ENCODE data around the gene PBRM1.

The PBRM1 gene

GRCh38 chr3:52670621-52671521 is 14.8 kb downstream of the PBRM1 start:
- DNase-seq = no peak

- DNase-seq = no peak
These were observed 22.6 kb downstream of the PBRM1 start for GRCh38 chr3:52663098-52663497.

DNA sequence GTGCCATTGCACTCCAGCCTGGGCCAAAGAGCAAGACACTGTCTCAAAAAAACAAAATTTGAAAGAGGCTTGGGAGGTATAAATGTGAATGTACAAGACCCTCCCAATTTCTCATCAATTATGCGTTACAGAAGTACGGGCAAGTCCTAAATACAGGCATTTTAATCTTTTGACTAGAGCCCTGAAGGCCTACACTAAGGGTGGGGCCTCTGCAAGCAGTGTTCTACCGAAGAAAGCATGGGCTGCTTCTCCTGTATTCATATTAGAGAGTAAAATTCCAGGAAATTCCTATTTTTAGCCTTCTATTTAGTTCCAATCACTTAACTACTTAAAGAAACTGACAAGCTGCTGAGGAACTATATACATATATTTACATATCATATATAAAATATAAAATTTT is 25.7 kb downstream of the PBRM1 start:
- DNase-seq = no peak

GRCh38 chr3:52655895-52656294 is 29.8 kb downstream of the PBRM1 start:
- DNase-seq = no peak

- DNase-seq = no peak
These were observed 34.1 kb downstream of the PBRM1 start for GRCh38 chr3:52651592-52651991.

- no peak for DNase-seq
These were observed 35.3 kb downstream of the PBRM1 start for GRCh38 chr3:52650439-52650838.

- no peak for DNase-seq
These were observed 36.1 kb downstream of the PBRM1 start for GRCh38 chr3:52649461-52650210.

DNA sequence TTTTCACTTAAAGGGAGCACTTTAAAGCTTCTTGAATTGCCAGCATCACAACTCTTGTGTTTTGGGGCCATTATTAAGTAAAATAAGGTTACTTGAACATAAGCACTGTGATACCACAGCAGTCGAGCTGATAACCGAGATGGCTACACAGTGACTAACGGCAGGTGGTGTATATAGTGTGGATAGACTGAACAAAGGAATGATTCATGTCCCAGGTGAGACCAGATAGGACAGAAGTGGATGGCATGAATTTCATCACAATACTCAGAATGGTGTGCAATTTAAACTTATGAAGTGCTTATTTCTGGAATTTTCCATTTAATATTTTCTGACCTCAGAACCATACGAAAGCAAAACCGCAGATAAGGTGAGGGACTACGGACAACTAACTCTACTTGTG is 40.2 kb downstream of the PBRM1 start:
- no peak for DNase-seq

- no peak for DNase-seq
These were observed 49.0 kb downstream of the PBRM1 start for GRCh38 chr3:52636673-52637072.

GRCh38 chr3:52633786-52634185 is 51.9 kb downstream of the PBRM1 start:
- DNase-seq = no peak

DNA sequence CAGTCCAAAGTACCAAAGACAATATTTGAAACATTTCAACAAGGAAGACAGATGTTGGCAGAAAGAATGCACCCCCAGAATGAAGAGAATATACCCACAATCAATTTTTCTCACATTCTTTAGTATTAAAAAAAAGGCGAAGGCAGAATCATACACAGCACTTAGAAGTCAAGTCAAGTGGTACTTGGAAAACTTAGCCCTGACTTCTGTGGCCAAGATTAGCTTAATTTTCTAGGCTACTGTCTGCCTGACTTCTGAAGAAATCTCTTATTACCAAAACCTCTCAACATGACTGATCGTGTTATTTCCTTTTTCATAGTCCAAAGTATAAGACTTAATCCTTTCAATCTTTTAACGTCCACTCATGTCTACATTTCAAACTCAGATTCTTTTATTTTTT is 60.7 kb downstream of the PBRM1 start:
- no peak for DNase-seq

DNA sequence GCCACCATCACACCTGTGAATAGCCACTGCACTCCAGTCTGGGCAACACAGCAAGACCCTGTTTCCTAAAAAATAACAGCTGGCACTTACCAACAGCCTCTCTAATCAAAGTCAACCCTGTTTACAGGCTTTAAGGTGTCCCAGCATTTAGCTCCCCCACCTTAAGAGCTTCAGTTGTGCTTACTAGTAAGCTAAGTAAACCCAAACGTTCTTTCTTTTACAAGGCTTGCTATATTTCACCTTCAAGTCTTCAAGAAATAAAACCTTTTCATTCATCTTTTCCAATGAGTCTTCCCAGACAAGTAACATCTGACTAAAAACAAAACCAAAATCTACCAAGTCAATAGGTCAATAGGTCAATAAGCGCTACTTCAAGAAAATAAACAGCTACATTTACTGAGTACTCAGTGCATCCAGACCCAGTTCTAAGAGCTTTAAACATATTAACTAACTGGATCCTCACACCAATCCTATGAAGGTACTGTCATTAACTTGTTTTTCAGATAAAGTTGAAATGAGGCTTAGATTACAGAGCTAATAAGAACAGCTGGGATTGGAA is 62.4 kb downstream of the PBRM1 start:
- no peak for DNase-seq

DNA sequence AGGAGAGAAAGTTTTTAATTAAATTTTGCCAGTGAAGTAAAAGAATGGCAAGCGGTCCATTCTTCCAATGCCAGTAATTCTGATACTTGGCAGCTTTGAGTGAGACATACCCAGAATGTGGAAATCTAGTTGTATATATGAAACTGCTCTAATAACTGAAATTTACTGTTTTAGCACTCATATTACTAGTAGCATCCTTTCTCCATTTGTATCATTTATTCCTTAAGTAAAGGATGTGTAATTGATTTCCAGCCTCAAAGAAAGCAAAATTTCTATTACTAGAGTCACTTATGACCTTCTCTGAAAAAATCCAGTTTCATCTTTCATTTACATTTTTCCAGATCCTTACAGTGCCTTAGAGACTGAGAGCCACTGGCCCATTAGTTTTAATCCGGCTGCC is 65.1 kb downstream of the PBRM1 start:
- DNase-seq = no peak

DNA sequence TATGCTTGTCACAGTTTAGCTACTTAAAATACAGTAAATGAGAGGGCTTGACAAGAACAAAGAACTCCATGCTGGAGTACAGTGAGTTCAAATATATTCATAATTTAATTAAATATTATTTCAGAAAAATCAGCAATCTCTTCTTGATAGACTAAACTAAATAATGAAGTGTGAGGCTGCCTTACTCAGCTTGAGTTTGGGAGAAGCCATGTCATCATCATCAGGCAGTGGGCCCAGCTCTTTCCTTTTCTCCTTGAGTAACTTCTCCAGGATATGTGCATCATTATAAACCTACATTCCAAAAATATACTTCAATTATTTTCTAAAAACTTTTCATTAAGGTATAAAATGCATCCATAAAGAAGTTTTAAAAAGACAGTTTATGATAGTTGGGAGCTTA is 70.5 kb downstream of the PBRM1 start:
- no peak for DNase-seq

GRCh38 chr3:52614689-52615088 is 71.0 kb downstream of the PBRM1 start:
- no peak for DNase-seq

- DNase-seq = no peak
These were observed 76.3 kb downstream of the PBRM1 start for GRCh38 chr3:52609316-52609815.

GRCh38 chr3:52608337-52608736 is 77.4 kb downstream of the PBRM1 start:
- DNase-seq = no peak

DNA sequence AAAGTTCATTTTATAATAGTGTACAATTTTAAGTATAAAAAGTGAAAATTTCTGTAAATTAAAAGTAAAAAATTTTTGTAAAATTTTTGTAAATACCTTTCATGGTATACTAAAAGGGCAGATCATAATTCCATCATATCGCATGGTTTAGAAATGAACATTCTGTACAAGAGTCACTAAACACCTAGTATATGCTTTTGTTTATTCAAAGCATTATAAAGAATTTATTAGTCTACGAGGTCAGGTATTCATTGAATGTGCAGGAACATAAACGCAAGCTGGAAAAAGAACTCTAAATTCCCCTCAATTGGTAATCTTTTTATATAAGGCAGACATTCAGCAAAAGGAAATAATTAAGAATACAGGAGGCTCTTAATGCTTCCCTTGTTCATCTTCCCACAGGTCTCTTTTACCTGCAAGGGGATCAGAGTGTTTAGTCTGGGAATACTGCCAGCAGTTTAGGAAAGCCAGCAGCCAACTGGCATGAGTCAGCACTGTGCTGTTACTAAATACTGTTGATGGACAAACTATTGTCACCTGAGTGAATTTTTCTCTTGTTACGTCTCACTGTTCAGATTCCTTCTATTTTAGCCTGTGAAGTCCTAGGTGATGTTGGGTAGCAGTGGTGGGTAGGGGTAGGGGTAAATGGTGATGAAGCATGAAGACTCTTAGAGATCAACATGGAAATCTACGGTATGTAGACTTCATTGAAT is 79.2 kb downstream of the PBRM1 start:
- no peak for DNase-seq

DNA sequence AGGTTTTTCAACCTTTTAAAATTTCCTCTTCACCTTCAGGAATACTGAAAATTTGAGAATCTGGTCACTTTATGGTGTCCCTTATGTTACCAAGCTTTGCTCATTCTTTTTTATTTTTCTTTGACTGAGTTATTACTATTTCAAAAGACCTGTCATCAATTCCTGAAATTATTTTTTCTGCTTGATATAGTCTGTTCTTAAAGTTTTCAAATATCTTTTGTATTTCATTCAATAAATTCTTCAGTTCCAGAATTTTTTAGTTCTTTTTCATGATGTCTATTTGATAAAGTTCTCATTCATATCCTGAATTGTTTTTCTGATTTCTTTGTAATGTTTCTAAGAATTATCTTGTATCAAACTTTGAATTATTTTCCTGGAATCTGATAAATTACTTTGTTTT is 85.5 kb downstream of the PBRM1 start:
- no peak for DNase-seq

- DNase-seq = no peak
These were observed 89.0 kb downstream of the PBRM1 start for GRCh38 chr3:52596658-52597265.

DNA sequence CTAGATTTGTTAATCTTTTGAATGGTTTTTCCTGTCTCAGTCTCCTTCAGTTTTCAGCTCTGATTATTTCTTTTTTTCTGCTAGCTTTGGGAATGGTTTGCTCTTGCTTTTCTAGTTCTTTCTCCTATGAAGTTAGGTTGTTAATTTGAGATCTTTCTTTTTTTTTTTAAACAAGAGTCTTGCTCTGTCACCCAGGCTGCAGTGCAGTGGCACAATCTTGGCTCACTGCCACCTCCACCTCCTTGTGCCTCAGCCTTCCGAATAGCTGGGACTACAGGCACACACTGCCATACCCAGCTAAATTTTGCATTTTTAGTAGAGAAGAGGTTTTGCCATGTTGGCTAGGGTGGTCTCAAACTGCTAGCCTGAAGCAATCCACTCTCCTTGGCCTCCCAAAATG is 92.6 kb downstream of the PBRM1 start:
- DNase-seq = no peak

All from NCI-H526 (cell line).